T-helper 22 cell (primary cell): ENCODE data around the gene TRABD2B.

Source experiments
- DNase-seq: peaks from one replicate; pipeline ENCODE4 v3.0.0-alpha.2; 2020; ENCODE audit warnings: low read depth

Gene TRABD2B

DNA sequence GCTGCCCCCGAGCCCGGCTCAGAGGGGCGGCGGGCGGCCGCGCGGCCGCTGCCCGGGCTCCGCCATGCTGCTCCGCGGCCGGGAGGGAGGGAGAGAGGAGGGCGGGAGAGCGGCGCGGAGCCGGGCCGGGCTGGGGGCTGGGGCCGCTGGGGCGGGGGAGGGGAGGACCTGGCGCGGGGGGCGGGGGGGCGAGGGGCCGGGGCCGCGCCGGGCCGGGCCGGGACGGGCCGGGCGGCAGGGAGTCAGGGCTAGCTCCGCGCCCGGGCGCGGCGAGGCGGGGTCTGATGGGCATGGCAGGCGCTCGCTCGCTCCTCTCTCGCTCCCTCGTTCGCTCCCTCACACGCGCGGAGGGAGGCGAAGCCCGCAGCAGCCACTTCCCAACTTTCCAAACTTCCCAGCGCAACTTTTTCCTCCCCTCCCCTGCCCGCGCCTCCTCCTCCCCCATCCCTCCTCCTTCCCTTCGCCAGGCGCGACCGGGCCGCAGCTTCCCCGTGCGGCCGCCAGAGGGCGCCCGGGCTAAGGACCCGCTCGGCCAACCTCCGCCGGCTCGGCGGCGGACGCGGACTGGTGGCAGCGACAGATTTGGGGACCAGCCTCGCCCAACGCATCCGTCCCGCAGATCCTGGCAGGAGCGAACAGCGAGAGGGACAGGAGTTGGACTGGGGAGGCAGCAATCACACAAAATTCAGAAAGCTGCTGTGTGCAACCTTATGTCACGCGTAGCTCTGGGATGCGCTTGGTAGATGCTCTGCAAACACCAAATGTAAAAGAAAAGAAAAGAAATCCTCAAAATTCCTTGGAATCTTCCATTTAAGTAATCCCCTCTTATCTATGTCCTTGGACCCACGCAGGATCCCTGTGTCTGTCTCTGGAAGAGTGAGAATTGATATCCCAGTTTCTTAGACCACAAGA is at the start of gene TRABD2B:
TRABD2B (minus strand) TSS at position 97 of the 912 bp plus-strand sequence.
- peak; percentile 5 for DNase-seq

DNA sequence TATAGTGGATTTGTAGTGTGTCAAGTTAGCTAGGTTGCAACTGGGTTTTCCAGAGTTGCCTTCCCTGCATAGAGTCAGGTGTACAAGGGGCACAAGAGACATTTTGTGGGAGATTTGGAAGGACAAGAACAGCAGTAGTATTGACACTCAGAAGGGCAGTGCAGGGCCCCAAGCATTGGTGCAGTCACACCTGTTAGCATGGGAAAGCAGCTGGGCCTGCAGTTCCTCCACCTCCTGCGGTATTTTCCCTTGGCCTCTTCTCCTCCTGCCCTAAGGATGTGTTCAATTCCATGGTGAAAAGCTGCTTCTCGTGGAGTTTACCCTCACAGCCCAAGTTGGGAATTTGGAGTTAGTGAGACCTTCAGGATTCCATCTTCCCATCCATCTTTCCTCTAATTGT is 47.1 kb upstream of the TRABD2B start:
- no peak for DNase-seq

DNA sequence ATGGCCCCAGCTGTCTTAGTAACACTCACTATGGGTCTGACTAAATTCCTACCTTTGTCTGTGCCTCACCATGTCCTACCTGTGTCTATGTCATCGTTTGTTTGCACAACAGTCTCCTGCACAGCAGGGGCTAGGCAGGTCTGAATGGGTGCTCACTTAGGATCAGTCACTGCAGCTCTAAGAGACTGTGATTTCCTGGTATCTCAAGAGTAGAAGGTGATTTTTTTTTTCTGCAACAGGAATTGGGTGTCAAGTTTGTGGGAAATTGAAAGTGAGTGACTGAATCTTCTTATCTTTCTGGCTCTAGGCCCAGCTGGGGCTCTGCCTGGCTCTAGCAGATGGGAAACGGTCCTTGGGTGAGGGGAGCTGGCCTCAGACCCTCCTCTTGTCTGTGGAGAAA is 46.4 kb upstream of the TRABD2B start:
- no peak for DNase-seq

- no peak for DNase-seq
Observed at GRCh38 chr1:48040154-48040553, 43.0 kb upstream of the TRABD2B start.

DNA sequence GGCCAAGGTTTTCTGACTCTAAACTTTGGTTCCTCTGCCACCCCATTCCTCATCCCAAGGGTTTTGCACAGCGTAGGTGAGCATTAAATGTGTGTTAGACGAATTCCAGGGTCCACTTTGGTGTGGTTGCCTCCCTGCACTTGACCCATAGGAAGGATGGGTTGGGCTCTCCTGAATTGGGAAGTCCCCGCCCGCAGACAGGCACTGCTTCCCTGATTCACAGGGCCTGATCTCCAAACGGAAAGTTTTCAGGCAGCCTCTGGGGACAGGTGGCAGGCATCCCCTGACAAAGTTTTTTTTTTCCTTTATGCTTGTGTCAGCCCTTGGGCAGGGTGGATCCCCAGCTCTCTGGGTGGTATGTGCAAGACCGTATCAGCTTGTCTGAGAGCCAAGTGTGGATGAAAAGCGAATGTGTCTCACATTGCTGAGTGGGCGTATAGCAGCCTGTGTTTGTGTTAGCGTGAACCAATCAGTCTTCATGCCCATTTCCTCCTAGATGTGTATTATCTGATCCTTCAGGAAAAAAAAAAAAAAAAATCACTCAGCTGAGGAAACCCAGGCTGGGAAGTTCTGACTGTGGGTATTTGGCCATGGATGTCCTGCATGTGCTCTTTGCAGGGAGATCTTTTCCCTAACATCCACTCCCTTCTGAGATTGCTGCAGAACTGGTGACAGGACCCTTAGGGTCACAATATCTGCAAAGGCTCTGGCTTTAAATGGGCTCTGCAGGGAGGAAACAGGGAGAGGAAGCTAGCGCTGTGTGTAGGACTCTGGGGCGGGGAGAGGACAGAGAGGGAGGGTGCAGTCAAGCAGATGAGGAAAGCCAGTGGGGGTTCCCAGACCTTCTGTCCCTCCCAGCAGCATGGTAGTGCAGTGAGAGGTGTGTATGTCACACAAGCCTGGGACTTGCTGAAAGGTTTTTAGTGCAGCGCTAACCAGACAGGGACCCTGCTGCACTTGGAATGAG is 42.2 kb upstream of the TRABD2B start:
- no peak for DNase-seq

- no peak for DNase-seq
Observed at GRCh38 chr1:48038270-48038767, 41.1 kb upstream of the TRABD2B start.

- no peak for DNase-seq
Observed at GRCh38 chr1:48036710-48037355, 39.6 kb upstream of the TRABD2B start.

DNA sequence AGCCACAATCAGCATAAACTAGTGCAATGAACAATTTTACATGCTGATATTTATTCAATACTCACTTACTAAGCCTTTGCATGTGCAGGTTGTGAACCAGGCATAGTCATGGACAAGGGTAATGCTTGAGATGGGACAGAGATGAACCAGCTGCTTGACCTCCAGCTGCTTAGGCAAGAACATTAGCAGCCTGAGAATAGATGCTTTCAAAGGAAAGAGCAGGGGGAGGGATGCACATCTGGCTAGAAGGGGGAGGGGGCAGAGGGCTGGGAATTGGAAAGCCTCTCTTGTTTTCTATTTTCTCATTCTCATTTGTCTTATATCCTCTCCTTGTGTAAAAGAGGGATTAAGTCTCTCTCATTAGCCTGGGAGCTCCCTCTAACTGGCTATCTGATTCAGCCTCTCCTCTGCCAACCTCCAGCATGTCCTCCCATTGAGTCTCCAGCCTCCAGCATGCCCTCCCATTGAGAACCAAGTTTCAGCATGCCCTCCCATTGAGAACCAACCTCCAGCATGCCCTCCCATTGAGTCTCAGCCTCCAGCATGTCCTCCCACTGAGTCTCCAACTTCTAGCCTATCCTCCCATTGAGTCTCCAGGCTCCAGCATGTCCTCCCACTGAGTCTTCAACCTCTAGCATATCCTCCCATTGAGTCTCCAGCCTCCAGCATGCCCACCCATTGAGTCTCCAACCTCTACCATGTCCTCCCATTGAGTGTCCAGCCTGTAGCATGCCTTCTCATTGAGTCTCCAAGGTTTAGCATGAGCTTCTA is 38.4 kb upstream of the TRABD2B start:
- DNase-seq = no peak

DNA sequence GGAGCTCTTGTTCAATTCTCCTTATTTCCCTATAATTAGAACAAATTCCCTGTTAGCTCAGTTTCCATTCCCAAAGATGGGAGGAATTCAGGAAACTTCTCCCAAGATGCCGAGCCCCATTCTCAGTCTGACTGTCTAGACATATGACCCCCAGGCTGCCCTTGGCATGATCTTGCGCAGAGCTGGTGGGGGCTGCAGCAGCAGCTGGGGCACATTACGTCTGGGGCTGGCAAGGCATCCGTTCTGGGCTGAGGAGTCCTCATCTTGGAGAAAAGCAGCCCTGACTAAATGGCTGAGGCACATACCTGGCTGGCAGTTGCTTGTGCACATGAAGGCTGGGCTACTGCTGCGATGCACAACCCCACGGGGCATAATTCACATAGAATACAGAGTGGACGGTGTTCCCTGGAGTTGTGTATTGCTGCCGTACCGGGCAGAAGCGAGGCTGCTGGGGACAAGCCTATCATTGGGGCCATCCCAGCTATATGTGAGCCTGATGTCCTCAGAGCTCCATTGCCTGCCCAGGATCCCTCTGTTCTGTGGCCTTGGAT is 36.4 kb upstream of the TRABD2B start:
- DNase-seq = no peak

GRCh38 chr1:48031676-48032075 is 34.5 kb upstream of the TRABD2B start:
- no peak for DNase-seq

GRCh38 chr1:48030696-48031365 is 33.6 kb upstream of the TRABD2B start:
- no peak for DNase-seq

GRCh38 chr1:48030211-48030610 is 33.0 kb upstream of the TRABD2B start:
- DNase-seq = no peak

DNA sequence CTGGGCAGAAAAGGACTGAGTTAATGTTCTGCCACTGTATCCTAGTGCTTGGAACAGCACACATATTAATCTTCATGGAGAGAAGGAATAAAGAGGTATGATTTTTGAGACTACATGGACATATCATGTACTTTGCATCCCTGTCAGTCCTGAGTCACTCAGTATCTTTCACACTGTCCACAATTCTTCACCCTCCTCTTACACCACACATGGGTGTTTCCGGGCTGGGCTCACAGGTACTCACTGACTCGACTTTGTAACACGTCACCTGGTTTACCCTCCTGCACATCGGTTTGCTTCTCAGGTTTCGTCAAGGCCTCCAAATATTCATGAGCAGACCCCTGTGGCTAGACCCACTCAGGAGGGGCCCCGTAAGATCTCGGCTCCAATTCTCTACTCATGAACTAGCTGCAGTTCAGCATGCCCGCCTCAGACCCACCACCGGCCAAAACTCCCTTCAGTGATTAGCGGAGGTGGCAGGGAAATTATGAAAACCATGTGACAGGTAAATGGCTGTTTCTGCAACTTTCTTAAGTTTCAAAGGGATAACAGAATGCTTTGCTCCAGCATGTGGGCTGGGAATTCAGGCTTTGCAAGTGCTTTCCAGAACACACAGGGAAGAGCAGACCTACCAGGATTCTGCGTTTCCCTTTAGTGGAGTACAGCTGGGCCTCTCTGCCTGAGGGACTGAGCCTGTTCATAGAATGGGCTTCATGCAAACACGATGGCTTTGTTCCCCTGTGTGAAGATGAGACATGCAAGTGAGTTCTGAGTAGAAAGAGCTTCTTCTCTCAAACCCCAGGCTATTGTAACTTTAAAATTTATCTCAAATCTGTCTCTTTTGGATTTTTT is 31.3 kb upstream of the TRABD2B start:
- DNase-seq = no peak

- no peak for DNase-seq
Observed at GRCh38 chr1:48027533-48027835, 30.3 kb upstream of the TRABD2B start.

DNA sequence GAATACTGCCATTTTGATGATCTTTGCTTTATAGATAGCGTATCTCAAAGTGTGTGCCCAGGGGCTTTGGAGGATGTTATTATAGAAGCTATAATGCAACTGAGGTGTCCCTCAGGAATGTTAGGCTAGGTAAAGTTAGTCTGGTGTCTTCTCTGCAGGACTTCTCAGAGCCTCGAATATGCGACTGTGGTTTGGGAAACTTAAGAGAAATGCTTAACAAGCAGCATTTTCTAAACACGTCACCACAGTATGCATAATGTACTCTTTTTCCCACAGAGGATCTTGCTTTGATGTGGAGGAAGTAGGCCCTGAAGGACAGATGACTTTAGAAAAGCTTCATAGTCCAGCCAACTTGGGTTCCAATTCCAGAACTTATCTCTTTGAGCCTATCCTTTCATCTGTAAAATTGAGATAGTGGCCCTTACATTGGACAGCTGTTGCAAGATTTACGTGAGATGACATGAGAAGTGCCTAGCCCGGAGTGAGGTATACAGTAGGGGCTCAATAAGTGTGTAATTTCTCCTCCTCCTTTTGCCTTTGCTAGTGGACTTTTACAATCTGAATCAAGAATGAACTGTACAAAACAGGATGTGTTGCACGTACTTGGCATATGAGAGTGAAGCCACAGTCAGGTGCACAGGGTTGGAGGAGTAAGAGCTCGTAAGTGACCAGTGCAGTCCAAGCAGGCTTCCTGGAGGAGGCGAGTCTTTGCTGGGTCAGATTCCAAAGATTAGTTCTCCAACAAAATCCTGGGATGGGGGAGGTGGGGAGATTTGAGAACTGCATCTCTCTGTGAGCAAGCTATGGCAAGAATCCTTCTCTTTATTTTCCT is 29.7 kb upstream of the TRABD2B start:
- no peak for DNase-seq

- DNase-seq = no peak
Observed at GRCh38 chr1:48026275-48026674, 29.1 kb upstream of the TRABD2B start.

- DNase-seq = no peak
Observed at GRCh38 chr1:48025076-48025475, 27.9 kb upstream of the TRABD2B start.

- DNase-seq = no peak
Observed at GRCh38 chr1:48023488-48023887, 26.3 kb upstream of the TRABD2B start.

DNA sequence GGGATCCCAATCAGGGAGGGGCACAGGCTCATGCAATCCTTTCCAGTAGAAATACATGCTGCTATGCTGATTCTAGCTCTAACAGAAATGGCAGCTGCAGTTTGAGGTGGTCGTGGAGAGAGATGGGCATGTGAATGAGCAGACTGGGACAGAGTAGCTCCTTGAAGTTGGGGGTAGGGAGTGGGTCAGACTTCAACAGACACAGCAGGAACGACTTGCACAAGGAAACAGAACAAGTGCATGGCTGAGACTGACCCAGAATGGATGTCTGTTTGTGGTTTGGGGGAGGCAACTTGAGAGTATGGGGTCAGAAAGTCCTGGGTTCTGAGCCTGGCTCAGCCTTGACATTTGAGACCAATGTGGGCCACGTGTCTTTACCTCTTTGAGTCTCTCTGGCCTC is 25.1 kb upstream of the TRABD2B start:
- DNase-seq = no peak
